TTC549 (cell line): ENCODE measurements around the gene TMC4.
"Not testable (repeated sequence)": the region's sequence is repeated elsewhere in the genome, so short reads cannot be mapped to it uniquely, and the experiment has no call there.

Source experiments
- FAIRE-seq: peaks from 2 replicates; lab custom pipeline; 2012; peaks lifted over from hg19 to GRCh38; lab: Jason Lieb, UNC

TMC4 gene

GRCh38 chr19:54179921-54180461 lies 7.0 kb upstream of the TMC4 start:
- peak; percentile 85 for FAIRE-seq

GRCh38 chr19:54179262-54179852 lies 6.4 kb upstream of the TMC4 start:
- FAIRE-seq = no peak

GRCh38 chr19:54178581-54179261 lies 5.8 kb upstream of the TMC4 start:
- no peak for FAIRE-seq

GRCh38 chr19:54173951-54174834 lies 1.2 kb upstream of the TMC4 start:
- no peak for FAIRE-seq

GRCh38 chr19:54173359-54173699 lies 369 bp upstream of the TMC4 start:
- no peak for FAIRE-seq

GRCh38 chr19:54171736-54172431 lies 1.1 kb downstream of the TMC4 start:
- FAIRE-seq = not testable (repeated sequence)

- no peak for FAIRE-seq
These were observed 3.7 kb downstream of the TMC4 start for GRCh38 chr19:54169149-54169740.

GRCh38 chr19:54168174-54168917 lies 4.6 kb downstream of the TMC4 start:
- no peak for FAIRE-seq

GRCh38 chr19:54165222-54165621 lies 7.7 kb downstream of the TMC4 start:
- FAIRE-seq = no peak

- no peak for FAIRE-seq
These were observed 8.4 kb downstream of the TMC4 start for GRCh38 chr19:54164369-54165068.

- FAIRE-seq = no peak
These were observed 10.1 kb downstream of the TMC4 start for GRCh38 chr19:54162884-54163283.

- FAIRE-seq = no peak
These were observed 10.6 kb downstream of the TMC4 start for GRCh38 chr19:54162241-54162805.

- no peak for FAIRE-seq
These were observed 12.1 kb downstream of the TMC4 start for GRCh38 chr19:54160854-54161253.

- FAIRE-seq = no peak
These were observed 12.7 kb downstream of the TMC4 start for GRCh38 chr19:54160182-54160811.

- FAIRE-seq = peak; percentile 99
These were observed 13.4 kb downstream of the TMC4 start, which contains the start of gene LENG1 for GRCh38 chr19:54159352-54160181. LENG1 (minus strand) TSS chr19:54159721; CDS start chr19:54159695, 26 bp downstream.

GRCh38 chr19:54158812-54159351 lies 14.1 kb downstream of the TMC4 start:
- no peak for FAIRE-seq

- no peak for FAIRE-seq
These were observed 16.0 kb downstream of the TMC4 start for GRCh38 chr19:54156953-54157352.

GRCh38 chr19:54156490-54156889 lies 16.5 kb downstream of the TMC4 start:
- no peak for FAIRE-seq
